DMS114 treated with DMSO at 0.1 percent for 48 hours (cell line): Measurements from ENCODE around the gene TMEM59.
"Not testable (repeated sequence)": the region's sequence is repeated elsewhere in the genome, so short reads cannot be mapped to it uniquely, and the experiment has no call there.

ENCODE experiments used
- DNase-seq: peaks from one replicate; lab custom pipeline; 2025; ENCODE audit not compliant: unreplicated experiment; lab: John Stamatoyannopoulos, UW

The TMEM59 gene

DNA sequence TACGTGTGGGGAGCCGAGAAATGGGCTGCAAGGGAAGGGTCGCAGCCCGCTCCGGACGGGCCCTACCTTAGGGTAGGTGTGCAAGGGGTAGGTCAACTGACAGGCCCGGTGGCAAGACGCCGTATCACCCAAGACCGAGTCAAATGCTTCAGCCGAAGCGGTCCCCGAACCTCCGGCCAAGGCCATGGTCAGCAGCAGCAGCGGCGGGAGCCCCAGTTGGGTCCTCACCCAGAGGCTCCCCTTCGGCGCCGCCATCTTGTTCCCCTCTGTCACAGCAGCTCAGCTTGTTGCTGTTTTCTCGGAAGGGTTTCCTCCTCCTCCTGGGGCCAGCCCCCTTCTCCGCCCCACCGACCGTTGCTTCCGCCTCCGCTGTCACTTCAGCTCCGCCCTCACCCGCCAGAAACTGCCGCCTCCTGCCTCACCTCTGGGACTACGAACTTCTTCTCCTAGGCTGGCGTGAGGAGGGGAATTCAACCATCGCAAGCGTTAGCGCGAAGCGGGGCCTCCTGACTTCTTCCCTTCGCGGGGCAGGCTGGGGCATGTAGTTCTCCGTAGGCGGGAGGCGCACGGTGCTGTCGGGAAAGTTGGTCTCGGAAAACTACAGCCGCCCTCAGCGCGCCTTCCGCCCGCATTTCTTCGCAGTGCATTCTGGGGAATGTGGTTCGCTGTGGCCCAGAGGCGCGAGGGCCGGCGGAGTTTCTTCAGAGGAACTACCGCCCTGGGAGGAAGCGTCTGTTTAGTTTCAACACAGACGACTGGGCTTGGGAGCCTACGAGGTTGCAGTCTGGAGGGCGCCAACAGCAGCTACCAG is at the start of gene TMEM59, which contains the start of gene TCEANC2:
Gene TMEM59, minus strand, starts transcription at position 271 of the 811 bp plus-strand sequence. Its CDS starts 16 bp downstream, at position 255.
Gene TCEANC2, plus strand, starts transcription at position 675 of the 811 bp plus-strand sequence. CDS start 815 bp downstream, outside the sequence.
- DNase-seq = peak; percentile 99

- no peak for DNase-seq
These were observed 47.5 kb upstream of the TMEM59 start for GRCh38 chr1:54100500-54100899.

- no peak for DNase-seq
These were observed 46.1 kb upstream of the TMEM59 start for GRCh38 chr1:54099061-54099610.

DNA sequence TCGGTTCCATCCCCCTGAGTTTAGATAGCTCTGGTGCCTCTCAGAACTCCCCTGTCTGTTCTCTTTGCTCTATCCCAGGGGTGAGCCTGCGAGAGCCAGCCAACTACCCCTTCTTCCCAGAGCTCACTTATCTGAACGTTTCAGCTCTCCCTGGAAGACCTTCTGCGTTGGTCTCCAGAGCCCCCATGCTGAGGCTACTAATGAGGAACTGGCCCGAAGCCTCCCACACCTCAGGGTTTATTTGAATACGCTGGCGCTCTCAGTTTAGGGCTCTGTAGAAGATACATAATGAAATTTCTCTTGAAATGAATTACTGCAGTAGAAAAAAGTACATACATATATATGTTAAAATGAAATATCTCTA is 43.9 kb upstream of the TMEM59 start:
- no peak for DNase-seq

DNA sequence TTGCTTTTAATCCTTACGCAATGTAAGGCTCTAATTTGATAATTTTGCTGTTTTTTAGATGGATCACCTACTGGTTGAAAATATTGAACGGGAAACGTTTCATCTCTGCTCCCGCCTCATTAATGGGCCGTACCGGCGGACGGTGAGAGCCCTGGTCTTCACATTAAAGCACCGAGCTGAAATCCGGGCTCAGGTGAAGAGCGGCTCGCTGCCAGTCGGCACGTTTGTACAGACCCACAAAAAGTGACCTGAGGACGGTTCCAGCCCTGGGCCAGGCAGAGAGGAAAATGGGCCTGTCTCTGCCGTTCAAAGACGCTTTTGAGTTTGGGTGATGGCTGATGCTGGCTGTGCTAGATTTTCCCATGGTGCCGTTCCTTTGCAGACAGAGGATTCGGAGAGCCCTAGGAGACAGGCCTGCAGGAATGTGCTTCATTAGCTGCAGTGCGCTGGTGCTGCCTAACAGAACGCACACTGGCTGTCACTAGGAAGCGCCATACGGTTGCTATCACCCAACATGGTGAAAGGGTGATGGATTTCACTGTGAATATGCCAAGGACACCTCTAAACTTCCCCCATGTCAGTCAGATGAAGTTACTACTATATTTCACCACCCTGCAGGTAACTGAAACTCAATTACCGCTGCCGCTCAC is 43.3 kb upstream of the TMEM59 start:
- no peak for DNase-seq

DNA sequence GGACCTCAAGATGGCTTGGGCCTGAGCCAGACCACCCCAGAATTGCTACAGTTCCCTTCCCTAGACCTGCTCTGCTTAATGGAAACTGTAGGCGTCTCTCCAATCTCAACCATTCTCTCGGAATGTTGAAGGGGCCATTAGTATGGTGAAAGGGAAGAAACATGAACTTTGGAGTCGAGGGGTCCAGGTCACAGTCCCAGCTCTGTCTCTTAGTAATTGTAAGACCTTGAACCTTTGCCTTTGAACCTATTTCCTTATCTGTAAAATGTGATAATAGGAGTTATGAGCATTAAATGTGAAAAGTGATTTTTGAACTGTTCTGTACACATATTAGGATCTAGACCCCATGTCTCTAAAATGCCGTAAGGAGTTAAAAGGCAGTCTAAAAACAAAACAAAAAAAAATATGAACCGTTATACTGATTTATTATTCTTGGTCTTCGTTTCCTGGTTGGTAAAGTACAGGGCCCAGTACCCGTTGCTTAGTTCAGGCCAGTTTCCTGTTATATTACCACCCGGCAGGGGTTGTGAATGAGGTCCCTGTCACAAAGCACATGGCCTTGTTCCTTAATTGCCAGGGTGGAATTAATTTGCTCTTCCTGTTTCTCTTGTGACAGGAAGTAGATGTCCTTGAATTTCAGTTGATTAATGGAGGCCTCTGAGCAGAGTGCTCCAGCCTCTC is 42.7 kb upstream of the TMEM59 start:
- DNase-seq = no peak

DNA sequence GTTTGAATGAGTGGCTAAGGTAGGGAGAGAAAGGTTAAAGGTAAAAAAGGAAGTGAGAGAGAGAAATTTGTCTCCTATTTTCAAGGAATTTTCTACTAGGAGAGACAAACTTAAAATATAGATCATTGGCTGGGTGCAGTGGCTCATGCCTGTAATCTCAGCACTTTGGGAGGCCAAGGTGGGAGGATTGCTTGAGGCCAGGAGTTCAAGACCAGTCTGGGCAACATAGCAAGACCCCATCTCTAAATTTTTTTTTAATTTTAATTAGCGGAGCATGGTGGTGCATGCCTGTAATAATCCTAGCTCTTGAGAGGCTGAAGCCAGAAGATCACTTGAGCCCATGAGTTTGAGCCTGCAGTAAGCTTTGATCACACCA is 41.7 kb upstream of the TMEM59 start:
- not testable (repeated sequence) for DNase-seq

- no peak for DNase-seq
These were observed 41.2 kb upstream of the TMEM59 start for GRCh38 chr1:54094001-54094729.

GRCh38 chr1:54091666-54092065 is 38.7 kb upstream of the TMEM59 start:
- no peak for DNase-seq

GRCh38 chr1:54088385-54088784 is 35.4 kb upstream of the TMEM59 start:
- no peak for DNase-seq

DNA sequence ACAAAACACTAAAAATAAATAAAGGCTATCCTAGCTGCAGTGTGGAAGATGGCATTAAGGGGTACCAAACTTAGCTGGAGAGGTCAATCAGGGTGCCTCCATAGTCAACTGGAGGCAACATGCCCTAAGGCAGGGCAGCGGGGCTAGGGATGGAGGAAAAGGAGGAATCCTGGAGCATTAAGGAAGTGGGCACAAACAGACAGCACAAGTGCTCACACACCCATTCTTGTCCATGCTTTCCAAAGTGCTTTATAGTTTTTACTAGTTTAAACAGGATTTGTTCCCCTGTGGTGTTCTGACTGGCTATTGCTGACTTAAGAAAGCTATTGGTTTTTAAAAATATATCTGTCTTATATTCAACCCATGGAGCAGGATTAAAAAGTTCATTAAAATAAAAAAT is 33.8 kb upstream of the TMEM59 start:
- no peak for DNase-seq

- DNase-seq = no peak
These were observed 31.8 kb upstream of the TMEM59 start for GRCh38 chr1:54084794-54085193.

DNA sequence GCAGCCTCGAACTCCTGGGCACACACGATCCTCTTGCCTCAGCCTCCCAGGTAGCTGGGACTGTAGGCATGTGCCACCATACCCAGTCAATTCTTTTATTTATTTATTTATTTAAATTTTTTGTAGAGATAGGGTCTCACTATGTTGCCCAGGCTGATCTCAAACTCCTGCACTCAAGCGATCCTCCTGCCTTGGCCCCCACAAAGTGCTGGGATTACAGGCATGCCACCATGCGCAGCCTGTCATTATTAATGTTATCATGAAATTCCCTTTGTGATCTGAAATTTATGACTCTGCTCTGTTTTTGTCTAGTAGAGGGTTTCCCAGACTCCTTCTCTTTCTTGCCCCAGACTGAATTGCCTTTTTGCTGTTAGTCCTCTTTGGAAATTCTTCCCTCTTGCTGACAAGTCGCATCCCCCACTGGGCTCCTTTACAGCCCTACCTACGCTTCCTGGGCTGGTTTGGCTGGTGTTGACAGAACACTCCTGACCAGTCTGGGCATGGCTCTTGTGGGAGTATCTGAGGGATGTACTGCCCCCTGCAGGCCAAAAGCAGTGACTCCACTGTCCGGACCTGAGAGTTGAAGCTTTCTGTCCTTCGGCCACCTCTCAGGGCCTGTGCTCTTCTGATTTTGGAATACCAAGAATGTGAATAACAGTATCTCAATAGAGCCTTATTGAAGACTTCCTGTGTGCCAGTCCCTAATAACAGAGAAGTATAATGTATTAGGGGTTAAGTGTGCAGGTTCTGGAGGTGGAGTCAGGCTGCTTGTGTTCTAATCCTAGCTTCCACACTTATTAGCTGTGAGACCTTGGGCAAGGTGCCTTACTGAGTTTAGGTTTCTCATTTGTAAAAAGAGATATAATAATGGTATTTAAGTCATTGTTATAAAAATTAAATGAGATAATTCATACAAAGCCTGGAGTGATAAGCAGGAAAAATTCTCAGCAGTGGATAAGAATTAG is 28.6 kb upstream of the TMEM59 start:
- DNase-seq = no peak

GRCh38 chr1:54080598-54081049 is 27.6 kb upstream of the TMEM59 start:
- no peak for DNase-seq

GRCh38 chr1:54077359-54077758 is 24.4 kb upstream of the TMEM59 start:
- DNase-seq = no peak

DNA sequence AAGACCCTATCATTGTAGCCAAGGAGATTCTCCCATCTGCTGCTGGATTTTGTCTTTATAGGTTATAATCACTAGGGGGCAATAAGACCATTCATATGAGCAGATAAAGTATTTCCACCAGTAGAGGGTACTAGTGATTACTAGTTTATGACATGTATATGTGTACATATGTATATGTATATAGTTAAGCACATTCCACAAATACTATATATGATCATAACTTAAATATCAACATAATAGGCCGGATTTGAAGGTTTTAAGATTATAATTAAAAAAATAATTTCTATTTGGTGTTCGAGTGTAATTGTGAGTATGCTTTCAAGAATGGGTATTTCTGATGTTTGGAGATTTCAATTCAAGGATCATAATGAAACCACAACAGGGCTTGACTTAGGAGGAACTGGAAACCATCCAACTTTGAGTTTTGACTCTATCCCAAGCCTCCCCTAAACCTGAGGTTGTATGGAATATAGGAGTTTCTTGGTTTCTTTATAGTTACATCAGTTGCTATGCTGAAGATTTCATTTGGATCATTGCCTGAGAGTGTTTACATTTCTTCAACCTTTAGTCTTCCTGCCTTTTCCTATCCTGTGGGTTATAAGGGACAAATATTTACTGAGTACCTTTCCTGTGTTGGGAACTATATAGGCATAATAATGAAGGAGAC is 17.3 kb upstream of the TMEM59 start:
- DNase-seq = peak; percentile 79

- no peak for DNase-seq
These were observed 16.8 kb upstream of the TMEM59 start for GRCh38 chr1:54069791-54070170.

DNA sequence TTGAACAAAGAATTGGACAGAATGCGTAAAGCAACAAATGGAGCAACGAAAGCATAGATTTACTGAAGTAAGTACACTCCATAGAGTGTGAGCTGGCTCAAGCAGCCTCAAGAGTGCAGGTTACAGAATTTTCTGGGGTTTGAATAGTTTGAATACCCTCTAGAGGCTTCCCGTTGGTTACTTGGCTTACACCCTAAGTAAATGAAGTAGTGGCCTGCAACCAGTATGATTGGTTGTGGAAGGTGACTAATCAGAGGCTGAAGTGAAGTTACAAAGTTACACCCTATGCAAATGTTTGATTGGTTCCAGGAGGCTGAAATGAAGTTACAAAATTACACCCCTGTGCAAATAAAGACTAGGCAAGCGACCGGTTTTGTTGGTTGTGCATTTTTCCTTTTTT is 11.3 kb upstream of the TMEM59 start:
- DNase-seq = no peak

- no peak for DNase-seq
These were observed 1.4 kb upstream of the TMEM59 start for GRCh38 chr1:54054438-54054749.
